Loucy (cell line): ENCODE measurements around the gene SLCO2B1.

Source experiments
- H2AFZ ChIP-seq: fragments of 200-600 bp; sonication (generic); 2 replicates; pipeline ENCODE4 v1.6.0; 2016; ENCODE audit warnings: antibody characterized with exemption, mild to moderate bottlenecking, low read length, moderate library complexity
- H3F3A ChIP-seq: fragments of 200-600 bp; 2 replicates; pipeline ENCODE4 v1.6.0; 2016; ENCODE audit warnings: antibody characterized with exemption, low read depth, mild to moderate bottlenecking
- H3K27me3 ChIP-seq: fragments of 200-600 bp; sonication (generic); 2 replicates; pipeline ENCODE4 v1.6.1; 2014; ENCODE audit warnings: low read length, mild to moderate bottlenecking; ENCODE audit not compliant: insufficient read depth, poor library complexity, severe bottlenecking
- H3K36me3 ChIP-seq: fragments of 200-600 bp; sonication (generic); 2 replicates; pipeline ENCODE4 v1.6.1; 2016; ENCODE audit warnings: low read length; ENCODE audit not compliant: insufficient read depth
- H3K4me1 ChIP-seq: fragments of 200-600 bp; sonication (generic); 2 replicates; pipeline ENCODE4 v1.5.1; 2014; ENCODE audit warnings: low read length, mild to moderate bottlenecking; ENCODE audit not compliant: insufficient read depth, poor library complexity, severe bottlenecking
- H3K4me2 ChIP-seq: fragments of 200-600 bp; sonication (generic); 2 replicates; pipeline ENCODE4 v1.6.0; 2014; ENCODE audit warnings: antibody characterized with exemption, low read length, low read depth, mild to moderate bottlenecking; ENCODE audit not compliant: poor library complexity, severe bottlenecking
- H3K4me3 ChIP-seq: fragments of 200-600 bp; sonication (generic); 2 replicates; pipeline ENCODE4 v1.5.1; 2014; ENCODE audit warnings: low read length, mild to moderate bottlenecking, mixed read lengths; ENCODE audit not compliant: poor library complexity, severe bottlenecking
- H3K79me2 ChIP-seq: fragments of 200-600 bp; sonication (generic); 2 replicates; pipeline ENCODE4 v1.6.1; 2014; ENCODE audit warnings: low read length; ENCODE audit not compliant: insufficient read depth
- H3K9ac ChIP-seq: fragments of 200-600 bp; sonication (generic); 2 replicates; pipeline ENCODE4 v1.6.0; 2014; ENCODE audit warnings: mild to moderate bottlenecking, low read depth, low read length, moderate library complexity; ENCODE audit not compliant: poor library complexity, severe bottlenecking
- H3K9me2 ChIP-seq: fragments of 200-600 bp; sonication (generic); replicated peaks from 2 replicates; pipeline ENCODE4 v1.6.1; 2016; ENCODE audit warnings: low read depth, low read length, mixed read lengths
- H3K9me3 ChIP-seq: fragments of 200-600 bp; sonication (generic); 2 replicates; pipeline ENCODE4 v1.6.1; 2014; ENCODE audit warnings: mild to moderate bottlenecking, antibody characterized with exemption, low read length, low read depth; ENCODE audit not compliant: insufficient read depth
- H4K20me1 ChIP-seq: fragments of 200-600 bp; sonication (generic); 2 replicates; pipeline ENCODE4 v1.6.0; 2014; ENCODE audit warnings: antibody characterized with exemption, low read length, mild to moderate bottlenecking; ENCODE audit not compliant: insufficient read depth, poor library complexity, severe bottlenecking
- CTCF ChIP-seq: fragments of 200-600 bp; sonication (generic); conservative IDR thresholded peaks from 2 replicates; pipeline ENCODE4 v1.5.1; 2014; ENCODE audit warnings: mild to moderate bottlenecking, antibody characterized with exemption, low read length
- EZH2phosphoT487 ChIP-seq: fragments of 200-600 bp; IDR thresholded peaks from 2 replicates; pipeline ENCODE4 v1.6.1; 2018; ENCODE audit warnings: antibody characterized with exemption, mild to moderate bottlenecking, moderate library complexity, borderline replicate concordance

SLCO2B1 gene

GRCh38 chr11:75152651-75153427, 1.9 kb downstream of the SLCO2B1 start:
- Histone ChIP-seq H3K27me3 (no peaks in the 10 kb centered on the region), H2AFZ (no peak overlapping the region), H4K20me1 (no peaks in the 10 kb centered on the region), H3F3A (no peaks in the 10 kb centered on the region), H3K9me2 (no peaks in the 10 kb centered on the region), H3K9ac (no peak overlapping the region), H3K79me2 (no peaks in the 10 kb centered on the region), H3K4me3 (no peak overlapping the region), H3K4me2 (no peak overlapping the region), H3K9me3 (no peaks in the 10 kb centered on the region), H3K36me3 (no peaks in the 10 kb centered on the region), H3K4me1 (no peaks in the 10 kb centered on the region)
- TF ChIP-seq CTCF (no peak), EZH2phosphoT487 (no peak)

- no peak overlapping the region for H3K9ac ChIP-seq
- TF ChIP-seq EZH2phosphoT487: no peak
- TF ChIP-seq CTCF: no peak
- no peaks in the 10 kb centered on the region for H3K27me3 ChIP-seq
- no peaks in the 10 kb centered on the region for H3K9me3 ChIP-seq
- no peak overlapping the region for H2AFZ ChIP-seq
- H3K4me2 ChIP-seq: no peak overlapping the region
- H3K4me3 ChIP-seq: no peak overlapping the region
- H3K4me1 ChIP-seq: no peaks in the 10 kb centered on the region
- no peaks in the 10 kb centered on the region for H4K20me1 ChIP-seq
- no peaks in the 10 kb centered on the region for H3K79me2 ChIP-seq
- no peaks in the 10 kb centered on the region for H3K36me3 ChIP-seq
- no peaks in the 10 kb centered on the region for H3F3A ChIP-seq
- no peaks in the 10 kb centered on the region for H3K9me2 ChIP-seq
Measured at GRCh38 chr11:75154646-75155569, 4.0 kb downstream of the SLCO2B1 start.

GRCh38 chr11:75155570-75156422, 4.9 kb downstream of the SLCO2B1 start:
- Histone ChIP-seq H3F3A (no peaks in the 10 kb centered on the region), H3K4me2 (no peak overlapping the region), H3K9me3 (no peaks in the 10 kb centered on the region), H3K79me2 (no peaks in the 10 kb centered on the region), H4K20me1 (no peaks in the 10 kb centered on the region), H3K36me3 (no peaks in the 10 kb centered on the region), H3K27me3 (no peaks in the 10 kb centered on the region), H3K4me3 (no peak overlapping the region), H3K9ac (no peak overlapping the region), H3K9me2 (no peaks in the 10 kb centered on the region), H3K4me1 (peaks cover 5% of the 10 kb centered on the region), H2AFZ (no peak overlapping the region)
- TF ChIP-seq EZH2phosphoT487: no peak
- no peak for TF ChIP-seq CTCF
